GM21390 (cell line): Measurements from ENCODE around the gene LRRC47.

Experiments used
- ATAC-seq: cut with Tn5 transposase; IDR thresholded peaks from one replicate; pipeline ENCODE4 v1.9.1; 2021; ENCODE audit not compliant: unreplicated experiment

LRRC47 gene

DNA sequence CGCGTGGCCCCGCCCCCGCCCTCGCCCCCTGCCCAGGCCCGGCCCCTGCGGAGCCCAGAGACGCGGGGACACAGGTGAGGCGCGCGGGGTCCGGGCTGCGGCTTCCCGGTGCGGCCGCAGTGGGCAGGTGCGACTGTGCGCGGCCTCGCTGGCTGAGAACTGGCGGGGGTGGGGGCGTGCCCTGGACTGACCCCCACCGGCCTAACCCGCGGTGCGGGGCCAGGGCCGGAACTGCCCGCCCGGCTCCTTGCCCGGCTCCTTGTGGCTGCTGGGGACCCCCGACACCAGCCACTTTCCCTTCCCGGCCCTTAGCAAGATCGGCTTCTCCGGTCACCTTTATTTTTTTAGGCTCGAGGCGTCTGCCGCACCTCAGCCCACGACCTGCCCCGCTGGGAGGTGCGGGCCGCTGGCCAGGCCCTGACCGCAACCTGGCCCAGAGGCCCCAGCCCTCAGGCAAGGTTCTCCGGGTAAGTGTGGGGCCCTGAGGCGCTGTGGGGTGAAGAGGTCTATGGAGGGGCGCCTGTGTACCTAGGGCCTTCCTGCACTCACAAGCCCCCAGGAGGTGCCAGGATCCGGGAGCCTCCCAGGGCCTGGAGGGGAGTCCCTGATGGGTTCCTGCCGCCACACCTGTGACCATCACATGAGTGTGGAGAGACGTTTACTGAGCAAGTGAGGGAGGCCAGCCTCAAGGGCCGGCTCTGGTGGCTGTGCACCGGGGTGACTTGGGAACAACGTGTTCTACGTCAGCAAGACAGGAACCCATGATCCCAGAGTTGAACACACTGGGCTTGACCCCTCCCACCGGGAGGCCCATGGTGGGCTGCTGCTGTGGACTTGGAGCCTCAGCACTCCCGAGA lies 23.4 kb downstream of the LRRC47 start, which contains the start of gene SMIM1:
TSS of gene SMIM1 (plus strand) at position 35 of the 857 bp plus-strand sequence. CDS start 2,625 bp downstream, outside the sequence.
- peak; percentile 22 for ATAC-seq

- peak; percentile 62 for ATAC-seq
Measured at GRCh38 chr1:3772027-3772714, 24.1 kb downstream of the LRRC47 start.

DNA sequence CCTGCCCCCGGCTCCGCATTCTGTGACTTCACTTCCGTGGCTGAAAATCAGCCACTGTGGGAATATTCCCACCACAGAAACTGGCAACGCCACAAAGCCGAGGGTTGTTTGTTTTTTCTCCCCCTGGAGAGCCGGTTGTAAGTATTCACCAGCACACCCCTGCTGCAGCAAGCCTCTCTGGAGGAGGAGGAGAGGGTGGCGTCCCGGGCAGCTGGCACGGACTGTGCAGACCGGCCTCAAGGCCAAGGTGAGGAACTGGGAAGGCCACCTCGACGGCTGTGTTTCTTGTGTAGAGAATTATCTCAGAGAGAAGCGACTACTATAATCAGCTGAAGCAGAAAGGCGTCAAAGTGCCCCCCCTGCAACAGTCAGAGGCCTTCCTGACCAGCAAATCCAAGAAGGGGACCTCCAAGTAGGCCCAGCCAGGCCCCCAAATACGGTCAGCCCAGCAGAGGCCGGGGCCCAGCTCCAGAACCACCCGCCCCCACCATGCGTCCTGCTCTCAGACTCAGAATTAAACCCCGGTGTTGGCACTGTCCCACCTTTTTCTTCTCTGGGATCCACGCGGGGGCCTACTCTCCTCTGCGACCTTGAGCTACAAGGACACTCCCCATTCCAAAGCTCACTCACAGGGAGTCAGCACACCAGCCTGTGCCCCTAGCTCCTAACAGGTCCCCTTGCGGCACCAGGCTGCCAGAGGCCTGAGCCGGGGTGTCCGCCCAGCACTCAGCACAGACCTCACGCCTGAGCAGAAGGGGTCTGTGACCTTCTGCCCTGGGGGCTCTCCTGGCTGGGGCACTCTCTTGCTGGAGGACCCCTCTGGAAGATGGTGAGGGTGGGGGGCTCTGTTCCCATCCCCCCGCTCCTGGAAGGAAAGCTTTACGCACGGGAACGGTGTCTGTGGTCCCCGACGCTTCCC lies 24.9 kb downstream of the LRRC47 start:
- no peak for ATAC-seq

DNA sequence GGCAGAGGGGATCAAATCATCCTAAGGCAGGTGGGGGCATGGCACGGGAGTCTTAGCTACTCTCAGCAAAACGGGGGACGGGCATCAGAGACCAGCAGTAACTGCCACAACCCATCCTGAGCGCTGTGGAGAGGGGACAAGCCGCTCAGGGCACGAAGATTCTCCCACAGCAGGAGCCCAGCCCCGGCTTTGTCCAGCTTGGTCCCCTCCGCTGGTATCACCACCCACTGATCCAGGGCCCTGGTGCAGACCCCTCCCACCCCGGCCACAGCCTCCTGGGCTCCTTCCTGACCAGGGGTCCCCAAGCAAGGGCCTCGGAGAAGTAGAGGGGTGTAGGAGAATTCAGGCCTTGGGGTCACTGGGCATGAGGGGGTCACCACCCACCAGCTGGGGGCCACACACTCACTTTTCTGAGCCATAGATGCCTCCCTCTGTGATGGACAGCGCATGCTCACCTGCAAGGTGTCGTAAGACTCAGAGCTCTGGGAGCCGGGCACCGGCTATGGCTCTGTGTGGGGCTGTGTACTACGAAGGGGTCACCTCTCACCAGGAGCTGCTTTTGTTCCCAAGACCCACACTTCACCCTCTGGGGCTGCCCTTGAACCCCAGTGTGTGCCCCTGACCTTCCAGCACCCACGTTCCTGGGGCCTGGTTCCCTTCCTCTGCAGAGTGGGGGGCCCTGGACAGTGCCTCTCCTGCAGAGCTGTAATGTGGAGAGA lies 26.1 kb downstream of the LRRC47 start:
- ATAC-seq = no peak

GRCh38 chr1:3768811-3769390 lies 27.4 kb downstream of the LRRC47 start:
- ATAC-seq = no peak

DNA sequence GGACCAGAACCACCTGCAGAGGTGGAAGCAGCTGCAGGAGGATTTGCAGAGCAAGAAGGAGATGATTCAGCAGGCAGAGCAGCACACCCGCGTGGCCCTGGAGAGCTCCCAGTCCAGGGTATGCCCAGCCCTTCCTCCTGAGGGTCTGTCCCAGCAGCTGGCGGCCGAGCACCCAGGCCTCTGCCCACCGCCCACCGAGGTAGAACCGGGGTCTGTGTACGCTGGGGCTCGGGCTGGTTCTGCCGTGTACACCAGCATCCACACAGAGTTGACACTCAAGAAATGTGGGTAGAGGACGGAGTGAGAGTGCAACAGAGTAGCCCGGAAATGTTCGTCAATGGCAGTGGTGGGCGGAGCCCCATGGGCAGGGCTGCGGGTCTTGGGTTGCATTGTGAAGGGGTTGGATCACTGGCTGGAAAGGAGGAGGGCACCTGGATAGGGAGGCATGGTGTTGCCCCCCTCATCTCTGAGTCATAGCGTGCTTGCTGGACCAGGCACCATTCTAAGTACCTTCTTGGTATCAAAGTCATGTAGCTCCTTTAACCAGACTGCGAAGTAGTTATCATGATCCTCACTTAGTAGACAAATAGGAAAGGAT lies 28.9 kb downstream of the LRRC47 start:
- ATAC-seq = no peak

DNA sequence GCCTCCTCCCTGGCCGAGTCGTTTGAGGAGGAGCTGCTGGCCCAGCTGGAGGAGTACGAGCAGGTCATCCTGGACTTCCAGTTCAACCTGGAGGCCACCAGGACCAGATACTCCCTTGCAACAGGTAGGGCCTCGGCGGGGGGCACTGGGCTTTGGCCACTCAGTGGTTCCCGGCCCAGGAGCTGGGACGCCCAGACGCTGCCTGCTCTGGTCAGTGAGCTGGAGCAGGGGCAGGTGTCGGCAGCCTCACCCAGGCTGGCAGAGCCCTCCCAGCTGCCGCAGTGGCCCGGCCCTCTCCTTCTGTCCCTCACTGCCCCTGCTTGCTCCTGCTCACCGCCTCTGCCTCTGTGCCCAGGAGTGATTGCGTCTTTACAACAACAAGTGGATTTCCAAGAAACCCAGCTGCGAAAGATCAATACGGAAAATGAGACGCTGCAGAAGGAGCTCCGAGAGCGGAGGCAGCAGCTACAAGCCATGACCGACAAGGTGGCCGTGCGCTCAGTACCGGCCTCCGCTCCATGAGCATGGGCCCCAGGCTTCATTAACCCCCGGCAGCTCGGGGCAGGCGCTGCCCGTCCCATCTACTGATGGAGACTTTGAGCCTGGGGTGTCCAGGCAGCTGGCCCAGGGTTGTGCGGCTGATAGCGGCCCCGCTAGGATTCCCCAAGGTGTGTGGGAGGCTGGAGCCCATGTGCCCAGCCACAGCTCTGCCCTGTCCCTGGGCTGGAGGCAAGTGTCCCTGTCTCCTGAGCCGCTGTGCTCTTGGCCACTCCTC lies 32.8 kb downstream of the LRRC47 start:
- ATAC-seq = no peak

- ATAC-seq = no peak
Measured at GRCh38 chr1:3762873-3763228, 33.4 kb downstream of the LRRC47 start.

- no peak for ATAC-seq
Measured at GRCh38 chr1:3762151-3762872, 34.0 kb downstream of the LRRC47 start.

DNA sequence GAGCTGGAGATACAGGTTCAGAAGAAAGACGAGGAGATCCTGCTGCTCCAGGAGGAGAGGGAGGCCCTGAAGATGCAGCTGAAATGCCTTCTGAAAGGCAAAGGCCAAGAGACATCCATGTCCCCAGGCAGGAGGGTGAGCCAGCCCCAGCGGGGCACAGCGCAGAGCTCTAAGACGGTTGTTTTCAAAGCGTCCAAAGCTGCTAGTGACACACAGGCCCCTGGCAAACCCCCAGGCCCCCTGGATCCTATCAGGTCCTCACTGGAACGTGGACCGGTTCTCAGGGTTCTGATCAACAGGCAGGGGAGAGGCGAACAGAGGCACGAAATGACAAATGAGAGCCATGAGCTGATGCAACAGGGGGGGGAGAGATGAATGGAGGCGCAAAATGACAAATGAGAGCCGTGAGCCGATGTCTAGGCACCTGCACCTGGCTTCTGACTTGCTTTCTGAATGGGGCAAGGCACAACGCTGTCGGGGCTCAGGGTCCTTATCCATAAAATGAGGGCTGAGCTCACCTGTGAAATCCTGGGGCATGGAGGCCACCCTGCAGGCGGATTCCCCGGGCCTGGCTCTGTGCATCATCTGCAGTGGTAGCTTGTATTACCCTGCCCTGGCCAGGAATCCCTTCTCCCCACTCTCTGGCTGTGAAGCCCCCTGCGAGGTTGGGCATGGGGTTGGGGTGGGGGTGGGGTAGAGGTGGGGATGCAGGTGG lies 34.8 kb downstream of the LRRC47 start:
- no peak for ATAC-seq

DNA sequence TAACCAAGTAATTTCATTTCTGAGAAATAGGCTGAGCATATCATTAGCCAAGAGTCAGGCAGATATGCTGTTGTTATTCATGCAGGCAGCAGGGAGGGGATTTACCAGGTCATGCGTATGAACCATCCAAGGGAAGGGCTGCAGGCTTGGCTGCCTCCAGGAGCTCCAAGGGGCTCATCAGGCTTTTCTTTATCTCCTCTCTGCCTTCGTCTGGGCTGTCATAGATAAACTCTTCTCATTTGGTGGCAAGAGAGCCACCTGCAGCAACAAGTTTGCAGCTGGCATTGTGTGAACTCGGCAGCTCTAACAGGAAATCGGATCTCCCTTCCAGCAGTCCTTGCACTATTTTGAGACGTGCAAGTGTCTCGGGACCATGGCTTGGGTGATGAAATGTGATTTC lies 36.5 kb downstream of the LRRC47 start:
- ATAC-seq = no peak

DNA sequence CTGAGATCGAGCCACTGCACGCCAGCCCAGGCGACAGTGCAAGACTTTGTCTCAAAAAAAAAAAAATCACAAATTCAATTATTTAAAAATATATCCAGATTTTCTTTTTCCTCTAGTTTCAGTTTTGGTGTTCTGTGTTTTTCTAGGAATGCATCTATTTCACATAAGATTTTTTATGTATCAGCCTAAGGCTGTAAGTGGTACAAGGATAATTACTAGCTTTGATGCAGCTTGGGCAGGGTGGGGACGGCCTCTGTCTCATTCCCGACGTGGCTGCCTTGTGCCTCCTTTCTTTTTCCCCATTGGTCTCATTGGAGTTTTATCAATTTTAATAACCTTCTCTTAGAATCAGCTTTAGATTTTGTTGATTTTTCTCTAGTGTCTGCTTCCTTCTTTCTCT lies 37.1 kb downstream of the LRRC47 start:
- ATAC-seq = no peak

DNA sequence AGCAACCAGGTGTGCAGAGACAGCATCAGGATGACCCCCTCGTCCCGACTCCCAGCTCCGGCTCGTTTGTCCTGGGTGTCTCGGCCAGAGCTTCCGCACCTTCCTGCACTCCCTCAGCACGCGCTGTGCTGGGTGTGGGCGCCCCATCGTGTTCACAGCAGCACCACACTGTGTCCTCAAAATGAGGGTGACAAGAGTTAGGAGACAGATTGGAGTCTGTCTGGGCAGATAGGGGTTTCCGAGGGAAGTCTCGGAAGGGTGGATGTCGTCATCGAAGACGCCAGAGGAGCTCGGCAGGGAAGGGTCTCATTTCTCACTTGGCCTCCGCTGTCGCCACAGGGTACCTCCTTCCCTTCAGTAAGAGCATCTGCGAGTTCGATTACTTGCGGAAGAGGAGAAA lies 39.9 kb downstream of the LRRC47 start:
- no peak for ATAC-seq

DNA sequence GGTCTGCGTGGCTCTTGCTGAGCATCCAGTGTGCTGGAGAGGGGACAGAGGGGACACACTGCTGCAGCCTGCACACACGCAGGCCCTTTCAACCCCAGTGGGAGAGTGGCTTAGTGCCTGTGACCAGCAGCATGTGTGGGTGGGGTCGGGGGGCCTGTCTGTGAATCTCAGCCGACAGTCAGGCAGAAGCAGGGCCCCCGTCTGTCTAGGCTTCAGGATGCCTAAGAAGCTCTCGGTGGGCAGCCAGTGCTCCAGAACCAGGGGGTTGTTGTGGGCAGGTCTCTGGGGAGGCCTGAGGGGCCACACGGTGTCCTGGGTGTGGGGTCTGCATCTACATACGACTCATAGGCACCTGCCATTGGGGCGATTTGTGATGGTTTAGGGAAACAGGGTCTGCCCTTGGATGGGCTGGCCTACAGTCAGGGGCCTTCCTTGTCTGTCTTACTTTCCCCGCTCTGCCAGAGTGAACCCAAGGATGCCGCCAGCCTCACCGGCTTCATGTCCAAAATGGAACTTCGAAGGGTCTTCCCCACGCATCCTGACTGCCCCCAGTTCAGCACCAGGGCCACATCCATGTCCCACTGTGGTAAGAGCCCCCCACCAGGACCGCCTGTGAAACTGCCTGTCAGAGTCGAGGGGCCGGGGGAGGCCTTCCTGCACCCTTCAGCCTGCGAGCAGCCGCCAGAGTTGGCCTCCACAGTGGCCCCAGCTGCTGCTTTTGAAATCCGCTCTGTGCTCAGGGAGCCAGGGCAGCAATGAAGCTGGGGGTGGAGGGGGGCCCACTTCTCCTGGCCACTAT lies 42.4 kb downstream of the LRRC47 start:
- ATAC-seq = no peak

- no peak for ATAC-seq
Measured at GRCh38 chr1:3752400-3752945, 43.8 kb downstream of the LRRC47 start, which contains the start of gene CCDC27. TSS of gene CCDC27 (plus strand) at chr1:3752450. CDS start at chr1:3752482, 32 bp downstream.

DNA sequence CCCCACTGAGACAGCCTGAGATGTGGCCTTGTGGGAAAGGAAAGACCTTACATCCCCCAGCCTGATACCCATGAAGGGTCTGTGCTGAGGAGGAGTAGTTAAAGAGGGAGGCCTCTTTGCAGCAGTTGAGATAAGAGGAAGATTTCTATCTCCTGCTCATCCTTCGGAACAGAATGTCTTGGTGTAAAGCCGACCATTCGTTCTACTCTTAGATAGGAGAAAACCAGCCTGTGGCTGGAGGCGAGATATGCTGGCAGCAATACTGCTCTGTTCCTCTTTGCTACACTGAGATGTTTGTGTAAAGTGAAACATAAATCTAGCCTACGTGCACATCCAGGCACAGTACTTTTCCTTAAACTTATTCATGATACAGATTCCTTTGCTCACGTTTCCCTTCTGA lies 45.6 kb downstream of the LRRC47 start:
- ATAC-seq = no peak

DNA sequence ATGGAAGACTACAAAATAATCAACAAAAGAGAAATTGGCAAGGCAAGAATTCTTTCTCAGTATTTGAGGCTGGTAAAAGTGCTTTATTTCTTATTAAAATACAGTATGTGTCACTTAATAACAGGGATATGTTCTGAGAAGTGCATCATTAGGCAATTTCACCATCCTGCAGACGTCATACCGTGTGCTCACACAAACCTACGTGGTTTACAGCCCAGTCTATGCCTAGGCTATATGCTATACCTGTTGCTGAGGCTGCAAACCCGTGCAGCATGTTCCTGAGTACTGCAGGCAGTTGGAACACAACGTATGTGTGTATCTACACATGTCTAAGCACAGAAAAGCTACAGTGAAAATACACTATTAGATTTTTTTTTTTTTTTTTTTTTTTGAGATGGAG lies 46.8 kb downstream of the LRRC47 start:
- no peak for ATAC-seq
